WTC11 (cell line): ENCODE data around the gene STK11. TPM values are rescaled to one million over a fixed set of nuclear protein-coding genes. Genes with fewer than 3 reads are reported as not detected.

ENCODE experiments used
- ATAC-seq: fragments of 200-7000 bp; cut with Tn5 transposase; 2 replicates; pipeline ENCODE4 v1.10.0; 2021; ENCODE audit warnings: mild to moderate bottlenecking, moderate library complexity
- CTCF ChIA-PET: fragments of 300-600 bp; sonication (Branson Sonifier 250); formaldehyde crosslinking; loops from one replicate; lab custom pipeline; 2021; ENCODE audit warnings: antibody characterized with exemption; lab: Charles Lee
- POLR2A ChIA-PET: fragments of 350-600 bp; sonication (Branson Sonifier 250); formaldehyde crosslinking; loops from one replicate; lab custom pipeline; 2021; ENCODE audit warnings: antibody characterized with exemption; lab: Charles Lee
- DNase-seq: peaks from one replicate; pipeline ENCODE4 v3.0.0; 2021; ENCODE audit warnings: low spot score
- H3K27ac Mint-ChIP-seq: 2 replicates; pipeline ENCODE4 v1.8.0; 2021; ENCODE audit warnings: mixed read lengths
- H3K27me3 Mint-ChIP-seq: 2 replicates; pipeline ENCODE4 v1.8.0; 2021; ENCODE audit warnings: low read depth, mild to moderate bottlenecking, moderate library complexity, mixed read lengths
- H3K36me3 Mint-ChIP-seq: 2 replicates; pipeline ENCODE4 v1.8.0; 2021; ENCODE audit warnings: mixed read lengths
- H3K4me1 Mint-ChIP-seq: 2 replicates; pipeline ENCODE4 v1.8.0; 2022; ENCODE audit warnings: mixed read lengths
- H3K4me3 Mint-ChIP-seq: 2 replicates; pipeline ENCODE4 v1.8.0; 2021; ENCODE audit warnings: mild to moderate bottlenecking, moderate library complexity, mixed read lengths
- H3K9me3 Mint-ChIP-seq: 2 replicates; pipeline ENCODE4 v1.8.0; 2021; ENCODE audit warnings: mixed read lengths
- GABPB1 ChIP-seq: sonication (generic); formaldehyde crosslinking; IDR thresholded peaks from 2 replicates; pipeline ENCODE4 v1.8.1; 2023; ENCODE audit warnings: mild to moderate bottlenecking, missing genetic modification reagents
- IRF2 ChIP-seq: sonication (generic); formaldehyde crosslinking; IDR thresholded peaks from 2 replicates; pipeline ENCODE4 v1.8.0; 2022; ENCODE audit warnings: low read depth, missing genetic modification reagents, borderline replicate concordance
- PRDM15 ChIP-seq: sonication (generic); formaldehyde crosslinking; IDR thresholded peaks from 2 replicates; pipeline ENCODE4 v1.8.0; 2022; ENCODE audit warnings: missing genetic modification reagents
- TEAD1 ChIP-seq: sonication (generic); formaldehyde crosslinking; IDR thresholded peaks from 2 replicates; pipeline ENCODE4 v1.8.0; 2022; ENCODE audit warnings: mild to moderate bottlenecking, missing genetic modification reagents
- ZBTB21 ChIP-seq: sonication (generic); formaldehyde crosslinking; IDR thresholded peaks from 2 replicates; pipeline ENCODE4 v1.8.1; 2023; ENCODE audit warnings: mild to moderate bottlenecking, missing genetic modification reagents, borderline replicate concordance
- ZNF138 ChIP-seq: sonication (generic); formaldehyde crosslinking; conservative IDR thresholded peaks from 2 replicates; pipeline ENCODE4 v1.8.1; 2022; ENCODE audit warnings: mild to moderate bottlenecking, moderate library complexity, missing genetic modification reagents
- ZNF232 ChIP-seq: sonication (generic); formaldehyde crosslinking; IDR thresholded peaks from 2 replicates; pipeline ENCODE4 v1.8.0; 2022; ENCODE audit warnings: mild to moderate bottlenecking, missing genetic modification reagents
- ZNF263 ChIP-seq: sonication (generic); formaldehyde crosslinking; IDR thresholded peaks from 2 replicates; pipeline ENCODE4 v1.8.1; 2022; ENCODE audit warnings: low read depth, mild to moderate bottlenecking, moderate library complexity, missing genetic modification reagents
- ZNF425 ChIP-seq: fragments of 250-450 bp; sonication (Bioruptor Pico); conservative IDR thresholded peaks from 2 replicates; pipeline ENCODE4 v1.9.0; 2021; ENCODE audit warnings: mild to moderate bottlenecking
- total RNA-seq: library from RNA; stranded (reverse); gene quantifications from 3 replicates; pipeline ENCODE4 v1.2.3, GENCODE V29; 2021
- TF ChIP-seq, protein P1 (sequence below): sonication (generic); formaldehyde crosslinking; IDR thresholded peaks from 2 replicates; pipeline ENCODE4 v1.8.1; 2022; ENCODE audit warnings: low read depth, mild to moderate bottlenecking, moderate library complexity, missing genetic modification reagents, borderline replicate concordance
- TF ChIP-seq, protein P2 (sequence below): fragments of 250-450 bp; sonication (Bioruptor Pico); IDR thresholded peaks from 2 replicates; pipeline ENCODE4 v1.8.0; 2021; ENCODE audit warnings: mild to moderate bottlenecking

STK11 gene
- total RNA-seq, 1 experiment from 2014 or later: 112 TPM

- no peaks in the 10 kb centered on the region for H3K36me3 Mint-ChIP-seq
- H3K4me1 Mint-ChIP-seq: peaks cover 11% of the 10 kb centered on the region
- POLR2A ChIA-PET: no interaction called here
- DNase-seq (no peak), ATAC-seq (no peak)
- no peaks in the 10 kb centered on the region for H3K9me3 Mint-ChIP-seq
- TF ChIP-seq GABPB1 (CRISPR knock-in tag) (no peak), ZNF138 (CRISPR knock-in tag) (no peak), ZBTB21 (no peak), ZNF425 (CRISPR knock-in tag) (no peak), IRF2 (CRISPR knock-in tag) (no peak)
- TF ChIP-seq, protein P1, sequence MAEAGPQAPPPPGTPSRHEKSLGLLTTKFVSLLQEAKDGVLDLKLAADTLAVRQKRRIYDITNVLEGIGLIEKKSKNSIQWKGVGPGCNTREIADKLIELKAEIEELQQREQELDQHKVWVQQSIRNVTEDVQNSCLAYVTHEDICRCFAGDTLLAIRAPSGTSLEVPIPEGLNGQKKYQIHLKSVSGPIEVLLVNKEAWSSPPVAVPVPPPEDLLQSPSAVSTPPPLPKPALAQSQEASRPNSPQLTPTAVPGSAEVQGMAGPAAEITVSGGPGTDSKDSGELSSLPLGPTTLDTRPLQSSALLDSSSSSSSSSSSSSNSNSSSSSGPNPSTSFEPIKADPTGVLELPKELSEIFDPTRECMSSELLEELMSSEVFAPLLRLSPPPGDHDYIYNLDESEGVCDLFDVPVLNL (CRISPR knock-in tag): no peak
- TF ChIP-seq, protein P2, sequence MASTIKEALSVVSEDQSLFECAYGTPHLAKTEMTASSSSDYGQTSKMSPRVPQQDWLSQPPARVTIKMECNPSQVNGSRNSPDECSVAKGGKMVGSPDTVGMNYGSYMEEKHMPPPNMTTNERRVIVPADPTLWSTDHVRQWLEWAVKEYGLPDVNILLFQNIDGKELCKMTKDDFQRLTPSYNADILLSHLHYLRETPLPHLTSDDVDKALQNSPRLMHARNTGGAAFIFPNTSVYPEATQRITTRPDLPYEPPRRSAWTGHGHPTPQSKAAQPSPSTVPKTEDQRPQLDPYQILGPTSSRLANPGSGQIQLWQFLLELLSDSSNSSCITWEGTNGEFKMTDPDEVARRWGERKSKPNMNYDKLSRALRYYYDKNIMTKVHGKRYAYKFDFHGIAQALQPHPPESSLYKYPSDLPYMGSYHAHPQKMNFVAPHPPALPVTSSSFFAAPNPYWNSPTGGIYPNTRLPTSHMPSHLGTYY (CRISPR knock-in tag): no peak
- no peaks in the 10 kb centered on the region for H3K27me3 Mint-ChIP-seq
- no peak overlapping the region for H3K4me3 Mint-ChIP-seq
- H3K27ac Mint-ChIP-seq: no peak overlapping the region
- CTCF ChIA-PET: interaction anchor here (0.9 to 1.8 kb wide), 2 partner anchors 50 to 59 kb away, joined by 3 to 9 read pairs; no protein-coding TSS in a partner anchor
Observed at GRCh38 chr19:1163283-1163933, 42.2 kb upstream of the STK11 start.

DNA sequence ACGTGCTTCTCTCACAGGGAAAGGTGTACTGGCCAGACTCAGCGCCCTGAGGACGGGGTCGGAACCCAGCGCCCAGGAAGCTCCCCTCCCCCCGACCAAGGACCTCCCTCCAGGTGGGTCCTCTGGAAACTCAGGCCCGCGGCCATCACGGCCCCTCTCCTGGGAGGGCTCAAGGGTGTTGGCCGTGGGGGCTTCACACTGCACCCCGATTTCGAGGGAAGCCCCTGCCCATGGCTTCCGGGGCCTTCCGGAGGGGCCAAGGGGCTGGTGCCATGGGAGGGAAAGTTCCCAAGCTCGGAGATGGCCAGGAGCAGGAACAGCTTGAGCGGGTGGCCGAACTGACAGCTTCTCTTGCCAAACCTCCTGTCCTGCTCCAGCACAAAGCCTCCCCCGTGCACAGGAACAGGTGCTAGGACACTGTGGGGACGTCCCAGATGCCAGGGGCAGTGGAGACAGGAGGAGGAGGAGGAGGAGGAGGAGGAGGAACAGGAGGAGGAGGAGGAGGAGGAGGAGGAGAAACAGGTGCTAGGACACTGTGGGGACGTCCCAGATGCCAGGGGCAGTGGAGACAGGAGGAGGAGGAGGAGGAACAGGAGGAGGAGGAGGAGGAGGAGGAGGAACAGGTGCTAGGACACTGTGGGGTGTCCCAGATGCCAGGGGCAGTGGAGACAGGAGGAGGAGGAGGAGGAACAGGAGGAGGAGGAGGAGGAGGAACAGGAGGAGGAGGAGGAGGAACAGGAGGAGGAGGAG is 41.5 kb upstream of the STK11 start:
- Mint-ChIP-seq H3K36me3 (no peaks in the 10 kb centered on the region), H3K4me3 (no peak overlapping the region), H3K27ac (no peak overlapping the region), H3K9me3 (no peaks in the 10 kb centered on the region), H3K4me1 (peaks cover 13% of the 10 kb centered on the region), H3K27me3 (no peaks in the 10 kb centered on the region)
- ChIA-PET CTCF (interaction anchor here (1.8 kb wide), 1 partner anchor 51 kb away, joined by 9 read pairs; no protein-coding TSS in a partner anchor), POLR2A (no interaction called here)
- no peak for DNase-seq
- TF ChIP-seq ZNF232 (no peak), TEAD1 (CRISPR knock-in tag) (no peak)
- no peak for ATAC-seq

DNA sequence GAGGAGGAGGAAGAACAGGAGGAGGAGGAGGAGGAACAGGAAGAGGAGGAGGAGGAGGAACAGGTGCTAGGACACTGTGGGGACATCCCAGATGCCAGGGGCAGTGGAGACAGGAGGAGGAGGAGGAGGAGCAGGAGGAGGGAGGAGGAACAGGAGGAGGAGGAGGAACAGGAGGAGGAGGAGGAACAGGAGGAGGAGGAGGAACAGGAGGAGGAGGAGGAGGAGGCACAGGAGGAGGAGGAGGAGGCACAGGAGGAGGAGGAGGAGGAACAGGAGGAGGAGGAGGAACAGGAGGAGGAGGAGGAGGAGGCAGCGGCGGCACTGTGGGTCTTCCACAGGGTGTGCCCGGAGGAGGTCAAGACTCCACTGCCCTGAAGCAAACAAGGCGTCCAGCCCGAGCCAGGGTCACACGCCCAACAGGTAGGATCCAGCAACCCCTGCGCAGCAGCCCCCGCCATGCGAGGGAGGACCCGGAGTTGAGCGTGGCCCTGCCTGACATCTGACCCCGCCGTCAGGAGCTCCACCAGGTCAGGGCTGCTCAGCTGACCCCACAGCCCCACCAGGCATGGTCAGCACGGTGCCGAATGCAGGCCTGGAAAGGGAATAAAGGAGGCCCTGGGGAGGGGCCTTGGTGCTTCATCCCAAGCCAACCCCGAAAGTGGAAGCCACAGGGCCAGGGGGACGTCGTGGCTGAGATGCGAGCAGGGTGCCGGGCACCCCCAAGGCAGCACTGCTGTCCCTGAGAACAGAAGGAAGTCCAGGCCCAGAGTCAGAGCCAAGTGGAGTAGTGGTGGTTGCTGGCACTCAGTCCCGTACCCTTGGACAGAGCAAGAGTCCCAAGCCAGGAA is 40.7 kb upstream of the STK11 start:
- no peak overlapping the region for H3K27ac Mint-ChIP-seq
- peak; percentile 49 for TF ChIP-seq ZNF263
- no peak for TF ChIP-seq PRDM15 (CRISPR knock-in tag)
- TF ChIP-seq, all 79 proteins: peak for 1
- Mint-ChIP-seq H3K27me3 (no peaks in the 10 kb centered on the region), H3K4me3 (no peak overlapping the region), H3K9me3 (no peaks in the 10 kb centered on the region), H3K36me3 (no peaks in the 10 kb centered on the region), H3K4me1 (peaks cover 17% of the 10 kb centered on the region)
- ATAC-seq (no peak), DNase-seq (peak; percentile 13)
- ChIA-PET CTCF (interaction anchor here (1.8 kb wide), 1 partner anchor 51 kb away, joined by 9 read pairs; no protein-coding TSS in a partner anchor), POLR2A (no interaction called here)
